H9 (cell line): ENCODE measurements around the gene AXIN1. TPM values are rescaled to one million over a fixed set of nuclear protein-coding genes. Genes with fewer than 3 reads are reported as not detected.

ENCODE experiments used
- DNase-seq: peaks from one replicate; pipeline ENCODE4 v3.0.0-alpha.2; 2017
- H2AFZ ChIP-seq: one replicate; pipeline ENCODE4 v1.6.1; 2013; ENCODE audit warnings: mild to moderate bottlenecking, low read length, control low read depth, moderate library complexity
- H2AK5ac ChIP-seq: 2 replicates; pipeline ENCODE4 v1.6.1; 2013; ENCODE audit warnings: low read length, control low read depth, mixed read lengths; ENCODE audit not compliant: insufficient read length
- H2BK120ac ChIP-seq: one replicate; pipeline ENCODE4 v1.6.1; 2013; ENCODE audit warnings: low read depth, mild to moderate bottlenecking, low read length, control low read depth, inconsistent platforms; ENCODE audit not compliant: poor library complexity, severe bottlenecking
- H2BK12ac ChIP-seq: 2 replicates; pipeline ENCODE4 v1.6.1; 2013; ENCODE audit warnings: low read length, control low read depth, mixed read lengths, low read depth; ENCODE audit not compliant: insufficient read length
- H2BK15ac ChIP-seq: 2 replicates; pipeline ENCODE4 v1.6.1; 2013; ENCODE audit warnings: low read depth, low read length, control low read depth
- H2BK20ac ChIP-seq: one replicate; pipeline ENCODE4 v1.6.1; 2013; ENCODE audit warnings: low read depth, mild to moderate bottlenecking, low read length, control low read depth, inconsistent platforms; ENCODE audit not compliant: poor library complexity, severe bottlenecking
- H2BK5ac ChIP-seq: 2 replicates; pipeline ENCODE4 v1.6.1; 2013; ENCODE audit warnings: low read length, control low read depth, mixed read lengths; ENCODE audit not compliant: insufficient read length
- H3K14ac ChIP-seq: 2 replicates; pipeline ENCODE4 v1.6.1; 2013; ENCODE audit warnings: low read length, control low read depth; ENCODE audit not compliant: insufficient read depth
- H3K18ac ChIP-seq: 2 replicates; pipeline ENCODE4 v1.6.1; 2013; ENCODE audit warnings: low read depth, mild to moderate bottlenecking, mixed read lengths, low read length, control low read depth; ENCODE audit not compliant: insufficient read length
- H3K23ac ChIP-seq: 2 replicates; pipeline ENCODE4 v1.6.1; 2013; ENCODE audit warnings: low read length, control low read depth, mixed read lengths, low read depth; ENCODE audit not compliant: insufficient read length
- H3K23me2 ChIP-seq: 2 replicates; pipeline ENCODE4 v1.6.1; 2013; ENCODE audit warnings: low read depth, mild to moderate bottlenecking, mixed read lengths, low read length, control low read depth; ENCODE audit not compliant: insufficient read length, poor library complexity, severe bottlenecking
- H3K27ac ChIP-seq: 2 replicates; pipeline ENCODE4 v1.5.1; 2013; ENCODE audit warnings: low read length, control low read depth, mixed read lengths, low read depth; ENCODE audit not compliant: insufficient read length
- H3K27me3 ChIP-seq: 2 replicates; pipeline ENCODE4 v1.6.1; 2013; ENCODE audit warnings: low read length, control low read depth, inconsistent platforms; ENCODE audit not compliant: insufficient read depth
- H3K4ac ChIP-seq: 2 replicates; pipeline ENCODE4 v1.6.1; 2013; ENCODE audit warnings: low read depth, mild to moderate bottlenecking, control low read depth, inconsistent platforms, low read length, moderate library complexity
- H3K4me1 ChIP-seq: 2 replicates; pipeline ENCODE4 v1.6.1; 2013; ENCODE audit warnings: low read length, control low read depth, inconsistent platforms; ENCODE audit not compliant: insufficient read depth
- H3K4me2 ChIP-seq: 2 replicates; pipeline ENCODE4 v1.6.1; 2013; ENCODE audit warnings: low read length, control low read depth, mixed read lengths; ENCODE audit not compliant: insufficient read length, insufficient read depth
- H3K56ac ChIP-seq: 2 replicates; pipeline ENCODE4 v1.6.1; 2013; ENCODE audit warnings: low read depth, mild to moderate bottlenecking, mixed read lengths, low read length, control low read depth; ENCODE audit not compliant: insufficient read length
- H3K79me1 ChIP-seq: 2 replicates; pipeline ENCODE4 v1.6.1; 2013; ENCODE audit warnings: low read depth, mild to moderate bottlenecking, moderate library complexity, low read length, control low read depth, inconsistent platforms; ENCODE audit not compliant: insufficient read depth, poor library complexity, severe bottlenecking
- H3K79me2 ChIP-seq: 2 replicates; pipeline ENCODE4 v1.6.1; 2013; ENCODE audit warnings: low read length, control low read depth, inconsistent platforms; ENCODE audit not compliant: insufficient read depth
- H3K9ac ChIP-seq: 2 replicates; pipeline ENCODE4 v1.6.1; 2013; ENCODE audit warnings: low read length, control low read depth, mixed read lengths; ENCODE audit not compliant: insufficient read length; ENCODE audit errors: extremely low read depth
- H3K9me3 ChIP-seq: one replicate; pipeline ENCODE4 v1.6.1; 2013; ENCODE audit warnings: low read depth, low read length, inconsistent platforms; ENCODE audit not compliant: control insufficient read depth
- H3T11ph ChIP-seq: one replicate; pipeline ENCODE4 v1.6.1; 2013; ENCODE audit warnings: mild to moderate bottlenecking, low read length, control low read depth, inconsistent platforms
- H4K20me1 ChIP-seq: one replicate; pipeline ENCODE4 v1.6.1; 2013; ENCODE audit not compliant: control insufficient read depth, insufficient read length, insufficient read depth
- H4K5ac ChIP-seq: 2 replicates; pipeline ENCODE4 v1.6.1; 2013; ENCODE audit warnings: low read depth, mild to moderate bottlenecking, mixed read lengths, low read length, control low read depth; ENCODE audit not compliant: insufficient read length
- H4K8ac ChIP-seq: replicated peaks from 2 replicates; pipeline ENCODE4 v1.6.1; 2013; ENCODE audit warnings: low read length, control low read depth, mixed read lengths, low read depth; ENCODE audit not compliant: insufficient read length
- H4K91ac ChIP-seq: 2 replicates; pipeline ENCODE4 v1.6.1; 2013; ENCODE audit warnings: low read depth, mild to moderate bottlenecking, moderate library complexity, mixed read lengths, low read length, control low read depth; ENCODE audit not compliant: insufficient read length
- H3K27ac Mint-ChIP-seq, 3 experiments: 2 replicates in 2 of 3; 3 replicates in 1 of 3; pipeline ENCODE4 v1.8.0; 2020 to 2021; ENCODE audit warnings: mixed read lengths in 3 of 3, mild to moderate bottlenecking in 1 of 3, moderate library complexity in 1 of 3
- H3K27me3 Mint-ChIP-seq: 2 replicates; pipeline ENCODE4 v1.8.0; 2021; ENCODE audit warnings: low read depth, mild to moderate bottlenecking, moderate library complexity, mixed read lengths
- H3K36me3 Mint-ChIP-seq, 3 experiments: 2 replicates in 2 of 3; 3 replicates in 1 of 3; pipeline ENCODE4 v1.8.0; 2020 to 2021; ENCODE audit warnings: low read depth in 3 of 3, mixed read lengths in 3 of 3; ENCODE audit not compliant: insufficient read depth in 1 of 3
- H3K4me1 Mint-ChIP-seq, 2 experiments: 2 replicates each; pipeline ENCODE4 v1.8.0; 2020; ENCODE audit warnings: mixed read lengths in 2 of 2
- H3K4me3 Mint-ChIP-seq, 2 experiments: 2 replicates in 1 of 2; 3 replicates in 1 of 2; pipeline ENCODE4 v1.8.0; 2020 to 2021; ENCODE audit warnings: mild to moderate bottlenecking in 2 of 2, mixed read lengths in 2 of 2, moderate library complexity in 1 of 2
- H3K9me3 Mint-ChIP-seq, 2 experiments: 2 replicates in 1 of 2; 3 replicates in 1 of 2; pipeline ENCODE4 v1.8.0; 2020; ENCODE audit warnings: mild to moderate bottlenecking in 2 of 2, mixed read lengths in 2 of 2, moderate library complexity in 1 of 2
- CTCF ChIP-seq: fragments of 200-600 bp; sonication (generic); conservative IDR thresholded peaks from 3 replicates; pipeline ENCODE4 v1.8.0; 2021; ENCODE audit warnings: antibody characterized with exemption, mild to moderate bottlenecking
- WGBS: extraction: QIAGEN DNeasy Blood & Tissue Kit; methylation state at CpG from one replicate; pipeline ENCODE4 v1.1.7; 2013; ENCODE audit warnings: missing lambda C conversion rate, low lambda C conversion rate, mixed read lengths; ENCODE audit not compliant: insufficient read length; ENCODE audit errors: extremely low coverage; 5-methylcytosine and 5-hydroxymethylcytosine counted together
- total RNA-seq: library from RNA; stranded (reverse); gene quantifications from 2 replicates; pipeline ENCODE4 v1.2.1, GENCODE V29; 2021

AXIN1 gene
- total RNA-seq, 1 experiment from 2014 or later, result 50.9 TPM

DNA sequence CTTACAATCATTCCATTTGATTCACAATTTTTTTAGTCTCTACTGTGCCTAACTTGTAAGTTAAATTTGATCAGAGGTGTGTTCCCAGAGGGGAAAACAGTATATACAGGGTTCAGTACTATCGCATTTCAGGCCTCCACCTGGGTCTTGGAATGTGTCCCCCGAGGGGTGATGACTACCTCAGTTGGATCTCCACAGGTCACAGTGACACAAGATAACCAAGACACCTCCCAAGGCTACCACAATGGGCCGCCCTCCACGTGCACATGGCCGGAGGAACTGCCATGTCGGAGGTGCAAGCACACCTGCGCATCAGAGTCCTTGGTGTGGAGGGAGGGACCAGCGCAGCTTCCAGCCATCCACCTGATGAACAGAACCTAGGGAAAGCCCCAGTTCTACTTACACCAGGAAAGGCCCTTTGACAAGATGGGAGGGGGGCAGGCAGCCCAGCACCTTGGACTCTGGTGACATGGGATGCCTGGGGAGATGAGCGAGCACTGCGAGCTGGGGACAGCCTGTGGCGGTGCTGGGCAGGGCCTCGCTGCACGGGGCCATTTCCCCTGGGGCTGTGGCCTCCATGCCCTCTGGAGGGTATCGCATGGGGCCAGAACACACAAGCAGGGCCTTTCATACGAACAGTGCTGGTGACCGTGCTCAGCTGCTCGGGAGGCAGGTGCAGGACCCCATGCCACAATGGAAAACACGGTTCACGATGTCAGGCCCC, 35.6 kb downstream of the AXIN1 start:
- no peaks in the 10 kb centered on the region for H3K27me3 ChIP-seq
- no peak overlapping the region for H2BK5ac ChIP-seq
- no peak overlapping the region for H3K27ac ChIP-seq
- Mint-ChIP-seq H3K4me1 (peaks cover 22% of the 10 kb centered on the region in 2 experiments), H3K4me3 (no peak overlapping the region), H3K27me3 (no peaks in the 10 kb centered on the region), H3K9me3 (no peaks in the 10 kb centered on the region), H3K36me3 (peaks cover 5 to 33% (median 31%) of the 10 kb centered on the region in 3 experiments; a peak in 6 of 7 replicates), H3K27ac (peak overlapping the region in 2 of 3 experiments; percentile 27 to 64; a peak in 1 of 7 replicates)
- no peak overlapping the region for H4K91ac ChIP-seq
- H2BK12ac ChIP-seq, result no peak overlapping the region
- no peak overlapping the region for H3T11ph ChIP-seq
- no peak overlapping the region for H2BK120ac ChIP-seq
- H3K56ac ChIP-seq, result no peak overlapping the region
- WGBS, result no CpG with 5 or more reads among the region's 19 CpGs
- no peak overlapping the region for H2BK20ac ChIP-seq
- H3K18ac ChIP-seq, result no peak overlapping the region
- H3K4ac ChIP-seq, result no peak overlapping the region
- no peaks in the 10 kb centered on the region for H3K9me3 ChIP-seq
- no peak overlapping the region for H2BK15ac ChIP-seq
- no peak overlapping the region for H4K8ac ChIP-seq
- no peak overlapping the region for H3K23ac ChIP-seq
- H3K9ac ChIP-seq, result no peak overlapping the region
- H2AK5ac ChIP-seq, result no peak overlapping the region
- no peak for TF ChIP-seq CTCF
- H4K20me1 ChIP-seq, result no peaks in the 10 kb centered on the region
- H3K4me1 ChIP-seq, result no peaks in the 10 kb centered on the region; the same call in 1 of the 2 replicates
- peaks cover 3% of the 10 kb centered on the region; the same call in 1 of the 2 replicates for H3K79me2 ChIP-seq
- H3K79me1 ChIP-seq, result peaks cover 5% of the 10 kb centered on the region
- no peak overlapping the region for H3K4me2 ChIP-seq
- H2AFZ ChIP-seq, result no peak overlapping the region
- H3K23me2 ChIP-seq, result no peaks in the 10 kb centered on the region
- no peak for DNase-seq
- H3K14ac ChIP-seq, result no peak overlapping the region
- H4K5ac ChIP-seq, result no peak overlapping the region
